ENCODE results near the gene EFCAB5. TPM values are rescaled to one million over a fixed set of nuclear protein-coding genes. Genes with fewer than 3 reads are reported as not detected.

Gene EFCAB5
- total and polyA plus RNA-seq, 12 donors = 0.06 to 0.52 (median 0.15) TPM; not detected in 8

DNA sequence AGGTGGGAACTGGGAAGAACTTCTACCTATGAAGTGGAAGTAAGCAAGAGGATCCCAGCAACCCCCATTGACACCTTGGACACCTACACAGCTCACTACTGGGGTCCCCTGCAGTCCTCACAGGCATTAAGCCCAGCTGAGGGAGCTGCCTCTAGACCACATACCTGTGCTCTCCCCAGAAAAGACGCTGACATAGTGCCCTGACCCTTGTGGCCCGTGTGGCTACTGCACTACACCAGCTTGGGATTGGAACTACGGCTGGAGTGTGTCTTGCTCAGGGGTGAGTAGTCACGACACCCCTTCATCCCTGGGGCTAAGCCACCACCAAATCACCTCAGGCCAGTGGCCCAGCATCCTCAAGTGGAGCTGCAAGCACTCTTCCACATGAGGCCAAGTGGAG lies 120.9 kb downstream of the EFCAB5 start:
- TF ChIP-seq, protein P1, sequence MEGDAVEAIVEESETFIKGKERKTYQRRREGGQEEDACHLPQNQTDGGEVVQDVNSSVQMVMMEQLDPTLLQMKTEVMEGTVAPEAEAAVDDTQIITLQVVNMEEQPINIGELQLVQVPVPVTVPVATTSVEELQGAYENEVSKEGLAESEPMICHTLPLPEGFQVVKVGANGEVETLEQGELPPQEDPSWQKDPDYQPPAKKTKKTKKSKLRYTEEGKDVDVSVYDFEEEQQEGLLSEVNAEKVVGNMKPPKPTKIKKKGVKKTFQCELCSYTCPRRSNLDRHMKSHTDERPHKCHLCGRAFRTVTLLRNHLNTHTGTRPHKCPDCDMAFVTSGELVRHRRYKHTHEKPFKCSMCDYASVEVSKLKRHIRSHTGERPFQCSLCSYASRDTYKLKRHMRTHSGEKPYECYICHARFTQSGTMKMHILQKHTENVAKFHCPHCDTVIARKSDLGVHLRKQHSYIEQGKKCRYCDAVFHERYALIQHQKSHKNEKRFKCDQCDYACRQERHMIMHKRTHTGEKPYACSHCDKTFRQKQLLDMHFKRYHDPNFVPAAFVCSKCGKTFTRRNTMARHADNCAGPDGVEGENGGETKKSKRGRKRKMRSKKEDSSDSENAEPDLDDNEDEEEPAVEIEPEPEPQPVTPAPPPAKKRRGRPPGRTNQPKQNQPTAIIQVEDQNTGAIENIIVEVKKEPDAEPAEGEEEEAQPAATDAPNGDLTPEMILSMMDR (IDR thresholded peaks at IDR 0.05) = no peak

GRCh38 chr17:30064738-30065137 lies 123.3 kb downstream of the EFCAB5 start:
- Histone ChIP-seq H3K9me3 (peaks cover 0 to 48% (median 24%) of the 10 kb centered on the region in 11 donors), H3K4me3 (no peak overlapping the region), H3K36me3 (no peaks in the 10 kb centered on the region), H3K4me1 (no peaks in the 10 kb centered on the region), H3K27ac (no peak overlapping the region), H3K27me3 (peaks cover 0 to 15% (median 5%) of the 10 kb centered on the region in 7 donors)
- WGBS, 2 donors = 70 to 74% methylated on average over 1 of the region's 1 CpG
- DNase-seq = no peak
- ATAC-seq = no peak
- TF ChIP-seq, protein P1 (IDR thresholded peaks at IDR 0.05) = no peak
- intact Hi-C loops (cut with DNase I) = no loop called here

More for the DNA sequence above, 120.9 kb downstream of the EFCAB5 start:
- Histone ChIP-seq H3K9me3 (peaks cover 0 to 41% (median 24%) of the 10 kb centered on the region in 11 donors), H3K27ac (no peak overlapping the region), H3K4me1 (no peaks in the 10 kb centered on the region), H3K4me3 (no peak overlapping the region), H3K27me3 (peaks cover 0 to 15% (median 6%) of the 10 kb centered on the region in 7 donors), H3K36me3 (no peaks in the 10 kb centered on the region)
- DNase-seq = no peak
- 65 to 71% methylated on average over 4 of the region's 4 CpGs for WGBS, 2 donors
- ATAC-seq = no peak
- intact Hi-C loops (cut with DNase I) = no loop called here

GRCh38 chr17:30068465-30068864 lies 127.0 kb downstream of the EFCAB5 start:
- intact Hi-C loops (cut with DNase I) = no loop called here
- TF ChIP-seq, protein P1 (IDR thresholded peaks at IDR 0.05) = no peak
- Histone ChIP-seq H3K9me3 (peaks cover 0 to 46% (median 24%) of the 10 kb centered on the region in 11 donors), H3K4me1 (no peaks in the 10 kb centered on the region), H3K4me3 (no peak overlapping the region), H3K36me3 (no peaks in the 10 kb centered on the region), H3K27ac (no peak overlapping the region), H3K27me3 (no peaks in the 10 kb centered on the region)
- ATAC-seq (no peak), DNase-seq (no peak)
- 95 to 97% methylated on average over 16 of the region's 16 CpGs for WGBS, 2 donors

- H3K27me3 ChIP-seq = peaks cover 0 to 4% (median 0%) of the 10 kb centered on the region in 7 donors
- peaks cover 0 to 7% (median 0%) of the 10 kb centered on the region in 11 donors for H3K9me3 ChIP-seq
- TF ChIP-seq, protein P1 (IDR thresholded peaks at IDR 0.05) = no peak
- H3K27ac ChIP-seq = no peak overlapping the region
- ATAC-seq = no peak
- 83 to 87% methylated on average over 2 of the region's 2 CpGs for whole genome bisulfite sequencing, 2 donors
- H3K4me3 ChIP-seq = no peak overlapping the region
- no peaks in the 10 kb centered on the region for H3K4me1 ChIP-seq
- intact Hi-C loops (cut with DNase I) = no loop called here
- H3K36me3 ChIP-seq = no peaks in the 10 kb centered on the region
- DNase-seq = no peak
Measured at GRCh38 chr17:30074254-30074653, 132.8 kb downstream of the EFCAB5 start.
